DND-41 (cell line): ENCODE data around the gene SLC9A2.

Source experiments
- ATAC-seq: fragments of 200-7000 bp; cut with Tn5 transposase; 3 replicates; pipeline ENCODE4 v1.9.1; 2021; ENCODE audit warnings: low read depth; ENCODE audit not compliant: insufficient read depth
- DNase-seq: peaks from one replicate; pipeline ENCODE4 v3.0.0-alpha.2; 2020
- H2AFZ ChIP-seq: 2 replicates; pipeline ENCODE4 v1.6.0; 2012; ENCODE audit warnings: low read depth, low read length
- H3K27ac ChIP-seq: 2 replicates; pipeline ENCODE4 v1.5.1; 2012; ENCODE audit warnings: low read length, inconsistent platforms
- H3K27me3 ChIP-seq: fragments of 200-600 bp; sonication (generic); 2 replicates; pipeline ENCODE4 v1.6.0; 2012; ENCODE audit warnings: low read length, mild to moderate bottlenecking, inconsistent platforms; ENCODE audit not compliant: insufficient read depth, poor library complexity
- H3K36me3 ChIP-seq: 2 replicates; pipeline ENCODE4 v1.5.1; 2012; ENCODE audit warnings: low read length, inconsistent platforms; ENCODE audit not compliant: insufficient read depth
- H3K4me1 ChIP-seq: 2 replicates; pipeline ENCODE4 v1.5.1; 2012; ENCODE audit warnings: mild to moderate bottlenecking, low read length; ENCODE audit not compliant: insufficient read depth
- H3K4me2 ChIP-seq: 2 replicates; pipeline ENCODE4 v1.6.0; 2012; ENCODE audit warnings: mild to moderate bottlenecking, moderate library complexity, low read length, inconsistent platforms; ENCODE audit not compliant: insufficient read depth
- H3K4me3 ChIP-seq, 2 experiments: fragments of 200-600 bp in 1 of 2; shearing (Covaris generic) in 1 of 2; 2 replicates each; pipeline ENCODE4 v1.5.1; 2012 to 2016; ENCODE audit warnings: inconsistent platforms in 2 of 2, low read length in 2 of 2, mild to moderate bottlenecking in 2 of 2, low read depth in 1 of 2, moderate library complexity in 1 of 2
- H3K79me2 ChIP-seq: 2 replicates; pipeline ENCODE4 v1.6.0; 2012; ENCODE audit warnings: low read length, inconsistent platforms; ENCODE audit not compliant: insufficient read depth
- H3K9ac ChIP-seq: 2 replicates; pipeline ENCODE4 v1.6.0; 2012; ENCODE audit warnings: low read depth, mild to moderate bottlenecking, inconsistent platforms, low read length, moderate library complexity
- H3K9me3 ChIP-seq: 2 replicates; pipeline ENCODE4 v1.5.1; 2012; ENCODE audit warnings: low read length, moderate library complexity, mild to moderate bottlenecking, inconsistent platforms; ENCODE audit not compliant: insufficient read depth, severe bottlenecking
- H4K20me1 ChIP-seq: 2 replicates; pipeline ENCODE4 v1.6.0; 2012; ENCODE audit warnings: low read length; ENCODE audit not compliant: insufficient read depth
- CTCF ChIP-seq: IDR thresholded peaks from 2 replicates; pipeline ENCODE4 v1.5.1; 2012; ENCODE audit warnings: borderline replicate concordance, low read length, moderate library complexity, mild to moderate bottlenecking; ENCODE audit not compliant: poor library complexity, severe bottlenecking; ENCODE audit errors: extremely low read depth
- EZH2 ChIP-seq: IDR thresholded peaks from 3 replicates; pipeline ENCODE4 v1.6.1; 2012; ENCODE audit warnings: borderline replicate concordance, low read depth, mild to moderate bottlenecking, moderate library complexity, low read length, inconsistent platforms; ENCODE audit not compliant: severe bottlenecking

SLC9A2 gene

DNA sequence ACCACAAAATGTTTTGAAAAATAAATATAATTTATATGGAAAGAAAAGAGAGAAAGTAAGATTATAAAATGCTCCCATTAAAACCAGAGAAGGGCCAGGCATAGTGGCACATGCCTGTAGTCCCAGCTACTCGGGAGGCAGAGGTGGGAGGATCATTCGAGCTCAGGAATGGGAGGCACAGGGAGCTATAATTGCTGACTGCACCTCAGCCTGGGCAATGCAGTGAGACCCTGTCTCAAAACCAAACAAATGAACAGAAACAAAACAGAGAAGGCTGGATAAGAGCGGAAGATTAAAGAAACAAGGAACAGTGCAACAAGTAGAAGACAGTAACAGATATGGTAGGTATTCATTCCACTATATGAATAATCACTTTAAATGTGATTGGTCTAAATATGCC, 123.9 kb downstream of the SLC9A2 start:
- TF ChIP-seq EZH2: no peak
- no peak for TF ChIP-seq CTCF

GRCh38 chr2:102748107-102748506, 128.8 kb downstream of the SLC9A2 start:
- Histone ChIP-seq H3K4me2 (no peak overlapping the region), H3K4me3 (no peak overlapping the region), H2AFZ (no peak overlapping the region), H4K20me1 (no peaks in the 10 kb centered on the region), H3K4me1 (no peaks in the 10 kb centered on the region), H3K27me3 (no peaks in the 10 kb centered on the region), H3K36me3 (no peaks in the 10 kb centered on the region), H3K27ac (no peak overlapping the region), H3K9me3 (no peaks in the 10 kb centered on the region), H3K79me2 (no peaks in the 10 kb centered on the region), H3K9ac (no peak overlapping the region)
- DNase-seq: no peak
- TF ChIP-seq CTCF: no peak
- no peak for TF ChIP-seq EZH2
- ATAC-seq: no peak

More for the DNA sequence above, 123.9 kb downstream of the SLC9A2 start:
- Histone ChIP-seq H2AFZ (no peak overlapping the region), H3K79me2 (no peaks in the 10 kb centered on the region), H3K9me3 (no peaks in the 10 kb centered on the region), H3K27ac (no peak overlapping the region), H3K9ac (no peak overlapping the region), H3K4me2 (no peak overlapping the region), H3K4me1 (0 out of 2 replicates have a peak, but pooled peaks cover under 1% of the 10 kb centered on the region), H3K27me3 (no peaks in the 10 kb centered on the region), H4K20me1 (no peaks in the 10 kb centered on the region), H3K4me3 (no peak overlapping the region), H3K36me3 (no peaks in the 10 kb centered on the region)
- no peak for ATAC-seq
- DNase-seq: no peak

GRCh38 chr2:102749938-102750337, 130.6 kb downstream of the SLC9A2 start:
- Histone ChIP-seq H3K4me3 (no peak overlapping the region), H3K27ac (no peak overlapping the region), H3K27me3 (no peaks in the 10 kb centered on the region), H3K79me2 (no peaks in the 10 kb centered on the region), H3K9me3 (no peaks in the 10 kb centered on the region), H3K9ac (no peak overlapping the region), H2AFZ (no peak overlapping the region), H3K4me1 (no peaks in the 10 kb centered on the region), H4K20me1 (no peaks in the 10 kb centered on the region), H3K4me2 (no peak overlapping the region), H3K36me3 (no peaks in the 10 kb centered on the region)
- no peak for TF ChIP-seq EZH2
- no peak for TF ChIP-seq CTCF
- no peak for DNase-seq
- ATAC-seq: no peak

GRCh38 chr2:102753563-102754159, 134.3 kb downstream of the SLC9A2 start:
- TF ChIP-seq EZH2 (no peak), CTCF (peak; percentile 90)
- no peak overlapping the region for H3K9ac ChIP-seq
- H3K27ac ChIP-seq: no peak overlapping the region
- DNase-seq (peak; percentile 32), ATAC-seq (peak; percentile 78)
- H2AFZ ChIP-seq: no peak overlapping the region
- no peaks in the 10 kb centered on the region for H3K27me3 ChIP-seq
- no peaks in the 10 kb centered on the region for H3K9me3 ChIP-seq
- H3K4me3 ChIP-seq: no peak overlapping the region
- no peaks in the 10 kb centered on the region for H3K79me2 ChIP-seq
- no peaks in the 10 kb centered on the region for H4K20me1 ChIP-seq
- H3K36me3 ChIP-seq: no peaks in the 10 kb centered on the region
- H3K4me2 ChIP-seq: no peak overlapping the region
- H3K4me1 ChIP-seq: no peaks in the 10 kb centered on the region
